Activated T-cell treated with anti-CD3 and anti-CD28 coated beads, Interleukin-2, amount 50 U/mL, for 48 hours (primary cell): Measurements from ENCODE around the gene KIRREL3.
"Not testable (repeated sequence)": the region's sequence is repeated elsewhere in the genome, so short reads cannot be mapped to it uniquely, and the experiment has no call there.

ENCODE experiments used
- DNase-seq, 2 experiments: peaks; one replicate each; pipeline ENCODE4 v3.0.0-alpha.2; 2020

The KIRREL3 gene

GRCh38 chr11:126996036-126996804 is 4.3 kb downstream of the KIRREL3 start:
- no peak for DNase-seq

GRCh38 chr11:126993599-126993998 is 7.0 kb downstream of the KIRREL3 start:
- DNase-seq = no peak

GRCh38 chr11:126992804-126993111 is 7.8 kb downstream of the KIRREL3 start:
- DNase-seq = no peak

- no peak for DNase-seq
These were observed 8.3 kb downstream of the KIRREL3 start for GRCh38 chr11:126992065-126992803.

GRCh38 chr11:126991596-126991995 is 9.0 kb downstream of the KIRREL3 start:
- DNase-seq = no peak

- DNase-seq = no peak
These were observed 9.7 kb downstream of the KIRREL3 start for GRCh38 chr11:126990716-126991480.

GRCh38 chr11:126989942-126990715 is 10.4 kb downstream of the KIRREL3 start:
- peak; percentile 70 to 76 for DNase-seq

GRCh38 chr11:126988655-126989054 is 11.9 kb downstream of the KIRREL3 start:
- DNase-seq = no peak

GRCh38 chr11:126981635-126982034 is 18.9 kb downstream of the KIRREL3 start:
- no peak for DNase-seq

GRCh38 chr11:126978911-126979310 is 21.7 kb downstream of the KIRREL3 start:
- no peak for DNase-seq

GRCh38 chr11:126978165-126978564 is 22.4 kb downstream of the KIRREL3 start:
- DNase-seq = no peak

- DNase-seq = no peak
These were observed 27.5 kb downstream of the KIRREL3 start for GRCh38 chr11:126973051-126973450.

- DNase-seq = no peak
These were observed 29.3 kb downstream of the KIRREL3 start for GRCh38 chr11:126971305-126971704.

GRCh38 chr11:126969865-126970479 is 30.6 kb downstream of the KIRREL3 start:
- DNase-seq = no peak

- DNase-seq = no peak
These were observed 31.7 kb downstream of the KIRREL3 start for GRCh38 chr11:126968915-126969314.

GRCh38 chr11:126965331-126965730 is 35.2 kb downstream of the KIRREL3 start:
- no peak for DNase-seq

- DNase-seq = no peak
These were observed 36.8 kb downstream of the KIRREL3 start for GRCh38 chr11:126963603-126964363.

- no peak for DNase-seq
These were observed 37.5 kb downstream of the KIRREL3 start for GRCh38 chr11:126963115-126963514.

- DNase-seq = no peak
These were observed 40.9 kb downstream of the KIRREL3 start for GRCh38 chr11:126959700-126960099.

- DNase-seq = no peak
These were observed 43.9 kb downstream of the KIRREL3 start for GRCh38 chr11:126956635-126957034.

- not testable (repeated sequence) for DNase-seq
These were observed 48.0 kb downstream of the KIRREL3 start for GRCh38 chr11:126952533-126952932.

GRCh38 chr11:126951465-126951864 is 49.1 kb downstream of the KIRREL3 start:
- no peak for DNase-seq
